ENCODE measurements around the gene TMEM258. TPM values are rescaled to one million over a fixed set of nuclear protein-coding genes. Genes with fewer than 3 reads are reported as not detected.

The TMEM258 gene
- total RNA-seq, 1 donor from 2014 or later = 162 TPM

DNA sequence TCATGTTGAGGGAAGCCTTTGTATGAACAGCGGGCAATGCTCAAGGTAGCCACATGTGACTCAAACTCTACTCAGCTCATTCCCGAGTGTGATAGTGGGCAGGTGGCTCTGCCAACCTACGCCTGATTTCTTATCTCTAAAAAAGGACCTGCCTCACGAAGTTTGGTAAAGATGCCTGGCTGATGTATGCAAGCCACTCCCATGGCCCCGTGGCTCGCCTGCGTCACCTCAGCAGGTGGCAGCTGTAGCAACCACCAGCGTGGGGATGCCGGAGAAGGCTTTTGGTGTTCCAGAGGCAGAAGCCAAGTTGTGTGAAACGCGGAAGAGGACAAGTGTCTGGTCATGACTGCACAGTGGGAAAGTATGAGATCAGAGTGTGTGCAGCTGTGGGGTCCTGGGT, 41.1 kb upstream of the TMEM258 start:
- Mint-ChIP-seq H3K4me1 (peaks cover 70% of the 10 kb centered on the region), H3K27ac (ENCODE audit: unreplicated experiment) (peak overlapping the region; percentile 98), H3K27me3 (ENCODE audit: low read depth) (no peaks in the 10 kb centered on the region), H3K4me3 (peak overlapping the region; percentile 89), H3K36me3 (ENCODE audit: low read depth) (peaks cover 14% of the 10 kb centered on the region), H3K9me3 (no peaks in the 10 kb centered on the region)
- DNase-seq (ENCODE audit: low read depth, low spot score) = no peak
- TF ChIP-seq, protein P1, sequence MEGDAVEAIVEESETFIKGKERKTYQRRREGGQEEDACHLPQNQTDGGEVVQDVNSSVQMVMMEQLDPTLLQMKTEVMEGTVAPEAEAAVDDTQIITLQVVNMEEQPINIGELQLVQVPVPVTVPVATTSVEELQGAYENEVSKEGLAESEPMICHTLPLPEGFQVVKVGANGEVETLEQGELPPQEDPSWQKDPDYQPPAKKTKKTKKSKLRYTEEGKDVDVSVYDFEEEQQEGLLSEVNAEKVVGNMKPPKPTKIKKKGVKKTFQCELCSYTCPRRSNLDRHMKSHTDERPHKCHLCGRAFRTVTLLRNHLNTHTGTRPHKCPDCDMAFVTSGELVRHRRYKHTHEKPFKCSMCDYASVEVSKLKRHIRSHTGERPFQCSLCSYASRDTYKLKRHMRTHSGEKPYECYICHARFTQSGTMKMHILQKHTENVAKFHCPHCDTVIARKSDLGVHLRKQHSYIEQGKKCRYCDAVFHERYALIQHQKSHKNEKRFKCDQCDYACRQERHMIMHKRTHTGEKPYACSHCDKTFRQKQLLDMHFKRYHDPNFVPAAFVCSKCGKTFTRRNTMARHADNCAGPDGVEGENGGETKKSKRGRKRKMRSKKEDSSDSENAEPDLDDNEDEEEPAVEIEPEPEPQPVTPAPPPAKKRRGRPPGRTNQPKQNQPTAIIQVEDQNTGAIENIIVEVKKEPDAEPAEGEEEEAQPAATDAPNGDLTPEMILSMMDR (conservative IDR thresholded peaks at IDR 0.05) = no peak

DNA sequence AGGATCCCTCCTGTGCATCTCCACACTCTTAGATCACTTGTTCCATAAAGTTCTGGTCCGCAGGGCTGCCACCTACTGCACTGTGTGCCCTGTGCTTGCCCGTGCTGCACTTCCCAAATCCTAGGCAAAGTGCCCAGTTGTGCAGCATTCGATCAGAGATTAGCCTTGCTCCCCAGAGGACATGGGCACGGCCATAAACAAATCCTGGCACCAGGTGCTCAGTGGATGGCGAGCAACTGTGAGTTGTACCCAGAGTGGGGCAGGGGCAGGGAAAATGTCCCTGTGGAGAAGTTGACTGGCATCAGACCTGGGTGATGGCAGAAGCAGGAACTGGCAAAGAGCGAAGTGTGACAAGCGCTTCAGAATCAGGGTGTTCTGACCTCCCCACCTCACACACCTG, 40.4 kb upstream of the TMEM258 start:
- peaks cover 4% of the 10 kb centered on the region for H3K27me3 Mint-ChIP-seq (ENCODE audit: low read depth)
- peaks cover 13% of the 10 kb centered on the region for H3K36me3 Mint-ChIP-seq (ENCODE audit: low read depth)
- H3K4me1 Mint-ChIP-seq = peaks cover 70% of the 10 kb centered on the region
- TF ChIP-seq, protein P1 (conservative IDR thresholded peaks at IDR 0.05) = no peak
- peak overlapping the region; percentile 89 for H3K4me3 Mint-ChIP-seq
- H3K9me3 Mint-ChIP-seq = no peaks in the 10 kb centered on the region
- H3K27ac Mint-ChIP-seq (ENCODE audit: unreplicated experiment) = peak overlapping the region; percentile 91
- no peak for DNase-seq (ENCODE audit: low read depth, low spot score)

DNA sequence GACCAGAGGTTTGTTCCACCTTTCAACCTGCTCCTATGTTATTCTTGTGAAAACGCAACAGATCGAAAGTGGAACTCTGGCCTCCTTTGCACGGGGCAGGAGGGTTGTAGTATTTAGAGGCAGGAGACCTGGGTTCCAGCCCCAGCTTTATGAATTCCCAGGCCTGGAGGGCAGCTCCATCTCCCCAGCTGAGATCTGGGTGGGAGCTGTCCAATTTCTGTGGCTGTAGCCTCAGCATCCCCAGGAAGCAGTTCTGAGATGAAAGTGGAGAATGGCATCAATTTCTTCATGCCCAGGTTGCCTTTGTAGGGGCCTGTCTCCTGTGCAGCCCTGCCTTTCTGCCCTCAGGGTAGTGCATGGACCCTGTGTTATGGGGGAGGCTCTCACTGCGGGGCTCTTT, 39.8 kb upstream of the TMEM258 start:
- TF ChIP-seq, protein P1 (conservative IDR thresholded peaks at IDR 0.05) = no peak
- peak overlapping the region; percentile 89 for H3K4me3 Mint-ChIP-seq
- H3K27ac Mint-ChIP-seq (ENCODE audit: unreplicated experiment) = no peak overlapping the region
- no peak for DNase-seq (ENCODE audit: low read depth, low spot score)
- peaks cover 13% of the 10 kb centered on the region for H3K36me3 Mint-ChIP-seq (ENCODE audit: low read depth)
- H3K4me1 Mint-ChIP-seq = peaks cover 72% of the 10 kb centered on the region
- peaks cover 4% of the 10 kb centered on the region for H3K27me3 Mint-ChIP-seq (ENCODE audit: low read depth)
- no peaks in the 10 kb centered on the region for H3K9me3 Mint-ChIP-seq

DNA sequence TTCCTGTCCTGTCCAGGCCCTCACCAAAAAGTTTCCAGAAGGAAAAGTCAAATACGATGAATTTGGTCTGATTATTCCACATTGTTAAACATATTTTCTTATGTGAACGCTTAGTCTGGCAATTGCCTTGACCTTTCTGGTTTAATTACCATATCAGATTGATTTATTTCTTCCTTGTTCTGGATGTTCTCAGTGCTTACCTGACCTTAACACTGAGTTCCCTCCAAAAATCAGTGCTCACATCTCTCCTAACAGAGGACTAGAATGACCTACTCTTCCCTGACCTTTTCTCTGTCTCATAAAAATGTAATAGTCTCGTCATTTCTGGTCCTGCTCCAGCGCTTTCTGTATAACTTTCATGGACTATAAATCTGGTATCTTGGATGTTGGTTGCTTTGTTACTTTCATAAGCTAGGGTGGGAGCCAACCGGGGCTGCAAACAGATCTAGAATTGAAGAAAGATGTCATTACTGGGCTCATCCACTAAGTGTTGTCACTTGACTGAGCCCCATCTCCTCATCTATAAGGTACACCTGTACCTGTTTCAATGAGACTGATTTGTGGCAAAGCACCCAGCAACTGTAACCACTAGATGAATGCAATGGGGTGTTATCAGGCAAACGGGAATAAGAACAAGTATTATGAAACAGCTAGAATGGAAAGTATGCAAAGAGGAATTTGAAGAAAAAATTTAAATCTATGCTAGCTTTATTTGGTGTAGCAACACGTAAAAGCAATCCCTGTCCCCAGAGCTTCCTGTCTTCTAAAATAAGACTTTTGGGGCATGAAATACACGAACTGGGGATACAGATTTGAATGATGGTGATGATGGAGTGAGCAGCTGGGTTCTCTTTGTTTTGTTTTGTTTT, 38.1 kb upstream of the TMEM258 start:
- peaks cover 78% of the 10 kb centered on the region for H3K4me1 Mint-ChIP-seq

DNA sequence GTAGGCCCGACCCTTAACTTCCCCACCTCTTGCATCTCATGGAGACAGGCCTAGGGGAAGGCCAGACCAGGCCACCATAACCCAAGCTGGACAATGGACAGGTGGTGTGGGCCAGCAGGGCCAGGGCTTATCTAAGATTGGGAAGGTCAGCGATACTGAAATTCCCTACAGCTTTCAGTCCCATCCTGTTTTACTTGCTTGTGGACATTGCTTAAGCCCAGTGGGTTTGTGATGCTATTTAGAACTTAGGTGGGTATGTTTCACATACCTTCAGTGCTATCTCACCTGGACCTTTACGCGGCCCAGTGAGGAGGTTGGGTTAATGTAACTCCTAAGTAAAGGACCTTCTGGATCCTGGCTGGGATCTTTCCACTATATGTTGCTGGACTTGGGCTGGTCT, 37.4 kb upstream of the TMEM258 start:
- Mint-ChIP-seq H3K4me3 (peak overlapping the region; percentile 89), H3K36me3 (ENCODE audit: low read depth) (peaks cover 13% of the 10 kb centered on the region), H3K27me3 (ENCODE audit: low read depth) (peaks cover 4% of the 10 kb centered on the region), H3K4me1 (peaks cover 72% of the 10 kb centered on the region), H3K9me3 (no peaks in the 10 kb centered on the region), H3K27ac (ENCODE audit: unreplicated experiment) (peak overlapping the region; percentile 99)
- TF ChIP-seq, protein P1 (conservative IDR thresholded peaks at IDR 0.05) = no peak
- DNase-seq (ENCODE audit: low read depth, low spot score) = no peak

More for the DNA sequence above, 38.1 kb upstream of the TMEM258 start:
- Mint-ChIP-seq H3K27ac (ENCODE audit: unreplicated experiment) (peak overlapping the region; percentile 30), H3K36me3 (ENCODE audit: low read depth) (peaks cover 13% of the 10 kb centered on the region), H3K27me3 (ENCODE audit: low read depth) (peaks cover 4% of the 10 kb centered on the region), H3K4me3 (peak overlapping the region; percentile 89), H3K9me3 (no peaks in the 10 kb centered on the region)
- TF ChIP-seq, protein P1 (conservative IDR thresholded peaks at IDR 0.05) = no peak
- no peak for DNase-seq (ENCODE audit: low read depth, low spot score)
